ENCODE results near the gene TRAK1.

The TRAK1 gene

GRCh38 chr3:42174679-42175385 is 83.7 kb downstream of the TRAK1 start:
- no peak for DNase-seq (ENCODE audit: low spot score)
- in situ Hi-C loops (cut with MboI; ENCODE audit: low pct_unique_long_range_greater_than_20kb, low sequenced_read_pairs, unreplicated experiment), result no loop called here
- TF ChIP-seq, protein P1, sequence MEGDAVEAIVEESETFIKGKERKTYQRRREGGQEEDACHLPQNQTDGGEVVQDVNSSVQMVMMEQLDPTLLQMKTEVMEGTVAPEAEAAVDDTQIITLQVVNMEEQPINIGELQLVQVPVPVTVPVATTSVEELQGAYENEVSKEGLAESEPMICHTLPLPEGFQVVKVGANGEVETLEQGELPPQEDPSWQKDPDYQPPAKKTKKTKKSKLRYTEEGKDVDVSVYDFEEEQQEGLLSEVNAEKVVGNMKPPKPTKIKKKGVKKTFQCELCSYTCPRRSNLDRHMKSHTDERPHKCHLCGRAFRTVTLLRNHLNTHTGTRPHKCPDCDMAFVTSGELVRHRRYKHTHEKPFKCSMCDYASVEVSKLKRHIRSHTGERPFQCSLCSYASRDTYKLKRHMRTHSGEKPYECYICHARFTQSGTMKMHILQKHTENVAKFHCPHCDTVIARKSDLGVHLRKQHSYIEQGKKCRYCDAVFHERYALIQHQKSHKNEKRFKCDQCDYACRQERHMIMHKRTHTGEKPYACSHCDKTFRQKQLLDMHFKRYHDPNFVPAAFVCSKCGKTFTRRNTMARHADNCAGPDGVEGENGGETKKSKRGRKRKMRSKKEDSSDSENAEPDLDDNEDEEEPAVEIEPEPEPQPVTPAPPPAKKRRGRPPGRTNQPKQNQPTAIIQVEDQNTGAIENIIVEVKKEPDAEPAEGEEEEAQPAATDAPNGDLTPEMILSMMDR (IDR thresholded peaks at IDR 0.05; ENCODE audit: extremely low read depth, insufficient read depth, missing control alignments), result no peak

DNA sequence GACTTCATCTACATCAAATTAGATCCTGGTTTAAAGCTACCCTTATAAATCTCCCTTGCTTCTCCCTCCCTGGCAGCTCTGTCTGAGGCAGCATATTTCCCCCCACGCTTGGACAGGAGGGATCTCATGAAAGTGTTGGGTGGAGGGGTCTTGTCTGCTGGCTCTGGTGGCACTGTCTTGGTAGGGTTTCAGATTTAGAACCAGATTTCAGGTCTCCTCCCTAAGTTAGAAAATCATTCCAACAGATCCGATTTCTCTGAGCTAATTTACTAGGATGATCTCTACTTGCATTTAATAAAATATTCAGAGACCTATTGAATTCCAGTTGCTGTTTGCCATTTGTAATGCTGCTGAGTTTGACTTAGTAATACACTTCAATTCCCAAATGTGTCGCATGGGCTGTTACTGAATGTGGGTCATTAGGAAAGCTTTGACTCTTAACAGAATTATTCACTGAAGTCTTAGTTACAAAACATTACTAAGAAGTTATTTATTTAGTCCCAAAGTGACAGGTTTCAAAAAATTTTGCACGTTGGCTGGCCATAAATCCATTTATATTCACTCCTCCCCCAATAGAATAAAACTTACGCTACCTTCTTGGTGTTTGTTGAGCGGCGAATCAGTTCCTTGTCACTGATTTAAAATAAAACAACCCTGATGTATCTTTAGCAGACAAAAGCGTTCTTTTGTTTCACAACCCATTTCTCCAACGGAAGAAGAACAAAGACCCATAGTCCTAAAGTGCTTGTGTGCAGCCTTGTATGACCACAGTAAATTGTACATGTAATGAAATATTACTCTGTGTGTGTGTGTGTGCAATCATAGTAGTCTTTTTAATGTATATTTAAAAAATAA is 84.5 kb downstream of the TRAK1 start:
- DNase-seq (ENCODE audit: low spot score), result no peak
- TF ChIP-seq, protein P1 (IDR thresholded peaks at IDR 0.05; ENCODE audit: extremely low read depth, insufficient read depth, missing control alignments), result no peak
- in situ Hi-C loops (cut with MboI; ENCODE audit: low pct_unique_long_range_greater_than_20kb, low sequenced_read_pairs, unreplicated experiment), result no loop called here

DNA sequence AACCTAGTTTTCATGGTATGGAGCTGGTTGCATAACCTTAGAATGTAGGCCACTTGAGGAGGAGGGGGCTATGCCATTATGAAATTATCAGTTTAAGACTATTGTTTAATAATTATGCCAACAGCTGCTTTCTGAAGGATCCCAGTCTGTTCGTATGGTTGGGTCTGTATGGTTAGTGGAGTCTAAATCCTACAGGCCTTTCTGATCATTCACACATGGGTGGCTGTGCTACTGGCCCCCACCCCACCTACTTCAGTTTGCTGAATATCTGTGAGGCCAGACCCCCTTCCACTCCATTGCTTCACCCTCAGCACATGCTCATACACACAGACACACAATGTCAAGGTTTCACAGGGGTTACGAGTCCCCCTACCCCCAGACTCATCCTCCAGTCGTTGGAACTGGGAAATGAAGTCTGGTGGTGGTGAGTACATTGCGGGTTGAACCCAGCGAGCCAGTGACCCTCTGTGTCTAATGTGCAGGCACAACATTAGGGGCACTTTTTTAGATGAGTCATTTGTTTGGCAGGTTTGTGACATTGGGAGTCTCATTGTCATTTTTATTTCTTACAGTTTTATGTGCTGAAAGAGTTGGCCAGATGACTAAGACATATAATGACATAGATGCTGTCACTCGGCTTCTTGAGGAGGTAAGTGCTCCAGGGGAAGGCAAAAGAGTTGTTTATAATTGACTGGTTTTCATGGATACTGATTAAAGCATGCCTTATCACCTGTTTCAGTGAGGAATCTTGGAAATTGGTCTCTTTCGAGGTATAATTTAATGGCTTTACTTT is 85.3 kb downstream of the TRAK1 start:
- DNase-seq (ENCODE audit: low spot score), result no peak
- in situ Hi-C loops (cut with MboI; ENCODE audit: low pct_unique_long_range_greater_than_20kb, low sequenced_read_pairs, unreplicated experiment), result no loop called here
- TF ChIP-seq, protein P1 (IDR thresholded peaks at IDR 0.05; ENCODE audit: extremely low read depth, insufficient read depth, missing control alignments), result no peak

- in situ Hi-C loops (cut with MboI; ENCODE audit: low pct_unique_long_range_greater_than_20kb, low sequenced_read_pairs, unreplicated experiment), result no loop called here
These were observed 86.1 kb downstream of the TRAK1 start for GRCh38 chr3:42177068-42177800.

DNA sequence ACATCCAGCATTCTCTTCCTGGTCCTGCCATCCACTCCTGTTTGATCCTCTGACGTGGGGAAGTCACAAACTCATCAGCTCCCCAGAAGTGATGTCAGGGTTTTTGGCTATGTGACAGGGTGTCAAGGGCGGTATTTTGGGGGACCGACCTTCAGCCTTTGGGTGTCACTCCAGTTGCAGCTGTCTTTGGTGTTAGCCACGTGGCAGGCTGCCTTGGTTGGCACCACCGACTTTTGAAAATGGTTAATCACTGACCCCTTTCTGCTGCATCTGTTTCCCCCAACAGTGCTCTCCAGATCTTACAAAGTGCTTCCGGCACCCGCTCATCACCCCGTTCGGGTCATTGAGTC is 86.6 kb downstream of the TRAK1 start:
- TF ChIP-seq, protein P1 (IDR thresholded peaks at IDR 0.05; ENCODE audit: extremely low read depth, insufficient read depth, missing control alignments), result no peak
- DNase-seq (ENCODE audit: low spot score), result no peak
- in situ Hi-C loops (cut with MboI; ENCODE audit: low pct_unique_long_range_greater_than_20kb, low sequenced_read_pairs, unreplicated experiment), result no loop called here

More at GRCh38 chr3:42177068-42177800, 86.1 kb downstream of the TRAK1 start:
- no peak for DNase-seq (ENCODE audit: low spot score)
- TF ChIP-seq, protein P1 (IDR thresholded peaks at IDR 0.05; ENCODE audit: extremely low read depth, insufficient read depth, missing control alignments), result no peak
